ENCODE measurements around the gene CCHCR1. TPM values are rescaled to one million over a fixed set of nuclear protein-coding genes. Genes with fewer than 3 reads are reported as not detected.
A peak's percentile ranks its signal among the peaks of the same experiment; 100 is the strongest.

Gene CCHCR1
- total RNA-seq, 1 donor from 2014 or later: 48.6 TPM

DNA sequence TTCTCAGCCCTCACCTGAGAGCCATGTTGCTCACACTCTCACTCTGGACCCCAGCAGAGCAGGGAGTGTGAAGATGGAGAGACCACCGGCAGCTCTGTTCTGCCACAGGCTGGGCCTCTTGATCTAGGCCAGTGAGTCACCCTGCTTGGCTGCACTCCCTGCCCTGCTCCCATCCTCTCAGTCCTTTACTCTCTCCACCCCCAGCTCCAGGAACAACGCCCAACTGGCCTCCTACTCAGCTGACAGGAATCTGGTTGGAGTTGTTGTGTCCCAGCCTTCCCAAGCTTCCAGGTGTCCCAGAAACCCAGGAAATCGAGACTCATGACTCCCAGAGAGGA, 43.1 kb downstream of the CCHCR1 start, which contains the start of gene PSORS1C1:
TSS of gene PSORS1C1 (plus strand) at position 260 of the 338 bp plus-strand sequence. CDS start 14,833 bp downstream, outside the sequence.
- peaks cover 26% of the 10 kb centered on the region for H3K27me3 Mint-ChIP-seq (ENCODE audit: low read depth)
- H3K4me1 Mint-ChIP-seq: peaks cover 8% of the 10 kb centered on the region
- TF ChIP-seq, protein P1, sequence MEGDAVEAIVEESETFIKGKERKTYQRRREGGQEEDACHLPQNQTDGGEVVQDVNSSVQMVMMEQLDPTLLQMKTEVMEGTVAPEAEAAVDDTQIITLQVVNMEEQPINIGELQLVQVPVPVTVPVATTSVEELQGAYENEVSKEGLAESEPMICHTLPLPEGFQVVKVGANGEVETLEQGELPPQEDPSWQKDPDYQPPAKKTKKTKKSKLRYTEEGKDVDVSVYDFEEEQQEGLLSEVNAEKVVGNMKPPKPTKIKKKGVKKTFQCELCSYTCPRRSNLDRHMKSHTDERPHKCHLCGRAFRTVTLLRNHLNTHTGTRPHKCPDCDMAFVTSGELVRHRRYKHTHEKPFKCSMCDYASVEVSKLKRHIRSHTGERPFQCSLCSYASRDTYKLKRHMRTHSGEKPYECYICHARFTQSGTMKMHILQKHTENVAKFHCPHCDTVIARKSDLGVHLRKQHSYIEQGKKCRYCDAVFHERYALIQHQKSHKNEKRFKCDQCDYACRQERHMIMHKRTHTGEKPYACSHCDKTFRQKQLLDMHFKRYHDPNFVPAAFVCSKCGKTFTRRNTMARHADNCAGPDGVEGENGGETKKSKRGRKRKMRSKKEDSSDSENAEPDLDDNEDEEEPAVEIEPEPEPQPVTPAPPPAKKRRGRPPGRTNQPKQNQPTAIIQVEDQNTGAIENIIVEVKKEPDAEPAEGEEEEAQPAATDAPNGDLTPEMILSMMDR (conservative IDR thresholded peaks at IDR 0.05): no peak
- DNase-seq (ENCODE audit: low read depth, low spot score): no peak
- H3K36me3 Mint-ChIP-seq (ENCODE audit: low read depth): no peaks in the 10 kb centered on the region
- H3K27ac Mint-ChIP-seq (ENCODE audit: unreplicated experiment): peak within 1 kb of the TSS; percentile 72
- H3K4me3 Mint-ChIP-seq: no peak within 1 kb of the TSS
- H3K9me3 Mint-ChIP-seq: no peaks in the 10 kb centered on the region

DNA sequence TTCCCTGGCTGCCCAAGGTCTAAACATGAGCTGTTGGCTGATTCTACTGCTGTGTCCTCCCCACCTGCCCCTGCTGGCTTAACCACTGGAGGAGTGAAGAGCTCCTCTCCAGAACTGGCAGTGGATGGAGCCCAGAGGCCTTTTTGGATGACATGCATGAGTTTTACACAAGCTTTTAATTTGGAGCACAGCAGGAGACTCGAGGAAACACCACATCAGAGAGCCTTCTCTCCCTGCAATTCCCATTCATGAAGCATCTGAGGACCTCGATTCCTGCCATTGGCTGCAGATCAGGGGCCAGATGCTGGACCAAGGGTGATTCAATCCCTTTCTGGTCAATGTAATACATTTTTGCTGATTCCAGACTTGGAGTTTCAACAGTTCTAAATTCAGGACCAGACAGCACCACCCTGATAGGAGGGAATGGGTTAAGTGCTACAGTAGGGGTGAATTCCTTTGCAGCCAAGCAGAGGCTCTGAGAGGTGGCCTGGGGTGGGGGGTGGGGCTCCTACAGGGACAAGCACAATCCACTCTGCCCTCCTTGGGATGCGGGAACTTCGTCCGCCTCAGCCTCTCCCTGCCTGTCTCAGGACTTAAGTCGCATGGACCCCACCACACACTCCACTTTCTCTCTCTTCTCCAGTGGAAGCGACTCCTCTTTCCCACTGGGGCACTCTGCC, 43.6 kb downstream of the CCHCR1 start:
- Mint-ChIP-seq H3K27me3 (ENCODE audit: low read depth) (peaks cover 31% of the 10 kb centered on the region), H3K27ac (ENCODE audit: unreplicated experiment) (no peak overlapping the region), H3K4me3 (no peak overlapping the region)

DNA sequence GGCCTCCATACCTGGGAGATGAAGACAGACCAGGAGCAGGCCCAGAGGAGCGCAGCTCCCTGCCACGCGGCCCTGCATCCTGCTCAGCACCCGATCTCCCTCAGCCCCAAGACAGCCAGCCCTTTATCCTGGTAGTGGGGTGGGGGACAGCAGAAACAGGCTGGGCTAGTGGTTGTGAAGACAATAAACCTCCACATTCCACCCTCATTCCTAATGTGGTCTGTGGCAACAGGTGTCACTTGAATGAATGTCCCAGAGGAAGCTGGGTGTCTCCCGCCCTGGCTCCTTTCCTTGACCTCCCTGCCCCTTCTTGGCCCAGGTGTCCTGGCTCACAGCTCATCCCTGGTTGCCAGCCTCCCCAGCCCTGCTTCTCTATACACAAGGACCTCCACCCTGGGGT, 45.1 kb downstream of the CCHCR1 start, which contains the start of gene C6orf15:
TSS of gene C6orf15 (minus strand) at position 98 of the 400 bp plus-strand sequence. CDS start at position 78, 20 bp downstream.
- H3K4me3 Mint-ChIP-seq: no peak within 1 kb of the TSS
- H3K4me1 Mint-ChIP-seq: peaks cover 8% of the 10 kb centered on the region
- no peaks in the 10 kb centered on the region for H3K9me3 Mint-ChIP-seq
- TF ChIP-seq, protein P1 (conservative IDR thresholded peaks at IDR 0.05): no peak
- H3K27me3 Mint-ChIP-seq (ENCODE audit: low read depth): peaks cover 31% of the 10 kb centered on the region
- H3K27ac Mint-ChIP-seq (ENCODE audit: unreplicated experiment): no peak within 1 kb of the TSS
- DNase-seq (ENCODE audit: low read depth, low spot score): no peak
- no peaks in the 10 kb centered on the region for H3K36me3 Mint-ChIP-seq (ENCODE audit: low read depth)

More for the DNA sequence above, 43.6 kb downstream of the CCHCR1 start:
- H3K4me1 Mint-ChIP-seq: peaks cover 8% of the 10 kb centered on the region
- H3K36me3 Mint-ChIP-seq (ENCODE audit: low read depth): no peaks in the 10 kb centered on the region
- DNase-seq (ENCODE audit: low read depth, low spot score): no peak
- TF ChIP-seq, protein P1 (conservative IDR thresholded peaks at IDR 0.05): no peak
- H3K9me3 Mint-ChIP-seq: no peaks in the 10 kb centered on the region

DNA sequence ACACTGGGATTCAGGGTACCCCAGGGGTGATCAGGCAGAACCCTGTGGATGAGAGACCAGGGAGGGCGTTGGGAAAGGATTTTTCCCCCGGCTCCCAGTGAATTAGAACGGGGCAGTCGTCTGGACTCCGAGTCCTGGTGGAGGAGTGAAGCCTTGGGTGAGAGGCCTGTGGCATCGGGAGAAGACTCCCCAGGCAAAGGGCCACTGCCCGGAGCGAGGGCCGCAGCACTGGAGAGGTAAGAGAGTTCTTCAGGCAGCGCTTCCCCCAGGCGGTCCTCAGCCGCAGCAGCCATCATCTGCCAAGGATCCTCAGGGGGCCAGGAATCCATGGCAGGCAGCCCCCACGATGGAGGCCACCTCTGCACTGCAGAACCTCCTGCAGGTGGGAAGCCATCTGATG, 45.9 kb downstream of the CCHCR1 start:
- H3K27me3 Mint-ChIP-seq (ENCODE audit: low read depth): peaks cover 31% of the 10 kb centered on the region
- H3K4me3 Mint-ChIP-seq: no peak overlapping the region
- H3K27ac Mint-ChIP-seq (ENCODE audit: unreplicated experiment): no peak overlapping the region
- TF ChIP-seq, protein P1 (conservative IDR thresholded peaks at IDR 0.05): no peak
- no peaks in the 10 kb centered on the region for H3K36me3 Mint-ChIP-seq (ENCODE audit: low read depth)
- no peak for DNase-seq (ENCODE audit: low read depth, low spot score)
- H3K4me1 Mint-ChIP-seq: peaks cover 8% of the 10 kb centered on the region
- H3K9me3 Mint-ChIP-seq: no peaks in the 10 kb centered on the region

DNA sequence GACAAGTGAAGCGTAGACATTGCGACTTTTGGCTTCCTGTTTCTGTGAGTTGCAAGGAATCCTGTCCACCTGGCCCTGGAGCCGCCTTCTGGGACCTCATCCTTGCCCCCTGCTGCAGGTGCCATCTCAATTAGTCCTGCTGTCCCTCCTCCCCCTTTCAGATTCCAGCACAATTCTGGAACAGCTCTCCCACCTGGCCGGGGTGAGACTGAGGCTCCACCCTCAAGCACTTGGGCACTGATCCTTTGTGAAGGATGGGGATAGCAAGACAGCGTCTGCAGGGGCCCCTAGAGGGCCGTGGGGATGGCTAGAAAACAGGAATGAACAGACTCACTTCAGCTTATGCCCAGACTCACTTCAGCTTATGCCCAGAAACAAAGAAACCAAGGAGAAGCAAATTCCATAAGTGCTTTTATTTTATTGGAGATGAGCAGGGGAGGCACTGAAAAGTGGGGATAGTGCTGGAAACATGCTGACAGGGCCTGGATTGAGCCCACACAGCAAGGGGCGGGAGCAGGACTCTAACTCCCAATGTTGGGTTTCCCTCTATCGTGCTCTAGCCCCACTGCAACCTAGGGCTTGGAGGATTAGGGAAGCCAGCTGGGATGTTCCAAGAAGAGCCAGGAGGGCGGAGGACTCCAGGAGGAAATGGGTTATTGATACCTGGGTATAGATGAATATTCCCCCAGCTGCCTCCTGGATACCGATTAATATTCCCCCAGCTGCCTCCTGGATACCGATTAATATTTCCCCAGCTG, 46.6 kb downstream of the CCHCR1 start:
- DNase-seq (ENCODE audit: low read depth, low spot score): no peak
- Mint-ChIP-seq H3K27me3 (ENCODE audit: low read depth) (peaks cover 31% of the 10 kb centered on the region), H3K36me3 (ENCODE audit: low read depth) (no peaks in the 10 kb centered on the region), H3K27ac (ENCODE audit: unreplicated experiment) (no peak overlapping the region), H3K4me3 (no peak overlapping the region), H3K4me1 (peaks cover 8% of the 10 kb centered on the region), H3K9me3 (no peaks in the 10 kb centered on the region)
- TF ChIP-seq, protein P1 (conservative IDR thresholded peaks at IDR 0.05): no peak

Data from neural crest cell (in vitro differentiated cells).